ENCODE results near the gene CDH23. TPM values are rescaled to one million over a fixed set of nuclear protein-coding genes. Genes with fewer than 3 reads are reported as not detected.
A peak's percentile ranks its signal among the peaks of the same experiment; 100 is the strongest.

The CDH23 gene
- total and polyA plus RNA-seq, 2 donors (not counting 1 experiment from before 2014, with no cell fraction given), result 0.37 to 0.89 TPM

DNA sequence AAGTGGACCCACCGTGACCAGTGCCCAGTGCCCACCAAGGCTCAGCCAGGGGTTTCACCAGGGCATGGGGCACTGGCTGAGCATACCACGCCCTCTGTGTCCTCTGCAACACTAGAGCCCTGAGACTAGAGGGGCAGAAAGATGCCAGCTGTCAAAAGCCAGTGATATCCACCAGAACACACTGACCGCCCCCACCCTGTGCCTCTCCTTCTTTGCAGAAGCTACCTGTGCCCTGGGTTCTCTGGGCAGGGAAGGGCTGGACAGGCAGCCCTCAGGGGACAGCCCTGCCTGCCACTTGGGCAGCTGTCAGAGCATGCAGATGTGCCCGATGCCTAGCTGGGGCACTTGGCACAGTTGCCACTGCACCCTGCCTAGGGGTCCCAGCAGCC, 376.1 kb downstream of the CDH23 start:
- H3K9me3 ChIP-seq (ENCODE audit: control extremely low read depth in 1 of 3, control insufficient read depth in 2 of 3, insufficient read depth in 1 of 3, low read length in 2 of 3), result no peaks in the 10 kb centered on the region
- H3K4me3 ChIP-seq (ENCODE audit: control extremely low read depth in 1 of 5, extremely low read depth in 1 of 5, insufficient read depth in 1 of 5, low read depth in 2 of 5, low read length in 4 of 5), result peak overlapping the region; percentile 82 to 97 (median 90)
- H3K4me2 ChIP-seq (replicated peaks; ENCODE audit: low read depth, low read length, poor library complexity, severe bottlenecking), result peak overlapping the region; percentile 83
- peak overlapping the region; percentile 81 for H2AFZ ChIP-seq (ENCODE audit: insufficient read depth, low read depth, low read length, poor library complexity, severe bottlenecking)
- peaks cover 84% of the 10 kb centered on the region for H3K79me2 ChIP-seq (ENCODE audit: control insufficient read depth, insufficient read depth, low read length)
- Mint-ChIP-seq H3K9me3 (ENCODE audit: insufficient read depth) (no peaks in the 10 kb centered on the region), H3K27me3 (no peaks in the 10 kb centered on the region), H3K4me3 (peak overlapping the region; percentile 94), H3K27ac (peak overlapping the region; percentile 92), H3K4me1 (peaks cover 91% of the 10 kb centered on the region)
- H3K4me1 ChIP-seq (ENCODE audit: control insufficient read depth in 2 of 2, insufficient read depth in 2 of 2, low read length in 2 of 2), result peaks cover 84 to 96% of the 10 kb centered on the region in 2 donors
- ATAC-seq (ENCODE audit: low read depth) (no peak), DNase-seq (no peak)
- ChIA-PET CTCF (interaction anchor here (0.9 to 4.8 kb wide), 31 partner anchors 9 to 457 kb away, joined by 3 to 36 read pairs (median 4); no protein-coding TSS in a partner anchor), POLR2A (interaction anchor here (0.6 to 3.0 kb wide), 13 partner anchors 9 to 443 kb away, joined by 3 to 12 read pairs (median 3); partner anchors contain the start of genes ANAPC16 and ASCC1)
- H3K9ac ChIP-seq (ENCODE audit: low read length), result peak overlapping the region; percentile 94
- intact Hi-C loops (cut with micrococcal nuclease), result loop anchor here (1.0 to 5.0 kb wide), 6 partner anchors 25 to 454 kb away; partner anchors contain the start of genes PSAP and SLC29A3
- H3K27me3 ChIP-seq (replicated peaks in 1 of 4; ENCODE audit: control extremely low read depth in 1 of 4, control insufficient read depth in 3 of 4, insufficient read depth in 4 of 4, low read length in 3 of 4), result no peaks in the 10 kb centered on the region
- H4K20me1 ChIP-seq (ENCODE audit: control insufficient read depth, insufficient read depth, low read length, poor library complexity, severe bottlenecking), result no peaks in the 10 kb centered on the region
- H3K27ac ChIP-seq (ENCODE audit: low read length in 2 of 2), result peak overlapping the region; percentile 88 to 95
- TF ChIP-seq, protein P1, sequence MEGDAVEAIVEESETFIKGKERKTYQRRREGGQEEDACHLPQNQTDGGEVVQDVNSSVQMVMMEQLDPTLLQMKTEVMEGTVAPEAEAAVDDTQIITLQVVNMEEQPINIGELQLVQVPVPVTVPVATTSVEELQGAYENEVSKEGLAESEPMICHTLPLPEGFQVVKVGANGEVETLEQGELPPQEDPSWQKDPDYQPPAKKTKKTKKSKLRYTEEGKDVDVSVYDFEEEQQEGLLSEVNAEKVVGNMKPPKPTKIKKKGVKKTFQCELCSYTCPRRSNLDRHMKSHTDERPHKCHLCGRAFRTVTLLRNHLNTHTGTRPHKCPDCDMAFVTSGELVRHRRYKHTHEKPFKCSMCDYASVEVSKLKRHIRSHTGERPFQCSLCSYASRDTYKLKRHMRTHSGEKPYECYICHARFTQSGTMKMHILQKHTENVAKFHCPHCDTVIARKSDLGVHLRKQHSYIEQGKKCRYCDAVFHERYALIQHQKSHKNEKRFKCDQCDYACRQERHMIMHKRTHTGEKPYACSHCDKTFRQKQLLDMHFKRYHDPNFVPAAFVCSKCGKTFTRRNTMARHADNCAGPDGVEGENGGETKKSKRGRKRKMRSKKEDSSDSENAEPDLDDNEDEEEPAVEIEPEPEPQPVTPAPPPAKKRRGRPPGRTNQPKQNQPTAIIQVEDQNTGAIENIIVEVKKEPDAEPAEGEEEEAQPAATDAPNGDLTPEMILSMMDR (IDR thresholded peaks at IDR 0.05), result no peak
- no peak for TF ChIP-seq EZH2 (IDR thresholded peaks at IDR 0.05; ENCODE audit: borderline replicate concordance, insufficient read depth, low read depth, low read length, poor library complexity, severe bottlenecking)
- peaks cover 0 to 8% of the 10 kb centered on the region in 2 experiments for H3K36me3 ChIP-seq (replicated peaks in 1 of 2; ENCODE audit: control extremely low read depth in 1 of 2, control insufficient read depth in 1 of 2, extremely low read depth in 1 of 2, insufficient read depth in 2 of 2, low read length in 1 of 2)
- WGBS (ENCODE audit: insufficient coverage), result 18% methylated on average over 4 of the region's 4 CpGs
